IPS-NIHi11 (cell line): ENCODE data around the gene ITFG2.
A peak's percentile ranks its signal among the peaks of the same experiment; 100 is the strongest.

Source experiments
- DNase-seq: peaks from one replicate; pipeline ENCODE4 v3.0.0; 2012; ENCODE audit warnings: mixed read lengths, low spot score

ITFG2 gene

GRCh38 chr12:2832550-2833127 lies 20.2 kb downstream of the ITFG2 start:
- no peak for DNase-seq

GRCh38 chr12:2833327-2833726 lies 20.9 kb downstream of the ITFG2 start:
- no peak for DNase-seq

- DNase-seq = no peak
Measured at GRCh38 chr12:2833810-2834209, 21.3 kb downstream of the ITFG2 start.

- DNase-seq = peak; percentile 69
Measured at GRCh38 chr12:2834581-2835491, 22.4 kb downstream of the ITFG2 start, which contains the start of gene NRIP2. NRIP2 (minus strand) TSS chr12:2835035; CDS start chr12:2834983, 52 bp downstream.

- no peak for DNase-seq
Measured at GRCh38 chr12:2835691-2836403, 23.4 kb downstream of the ITFG2 start.

- no peak for DNase-seq
Measured at GRCh38 chr12:2836574-2836973, 24.1 kb downstream of the ITFG2 start.

GRCh38 chr12:2841056-2841650 lies 28.7 kb downstream of the ITFG2 start:
- no peak for DNase-seq

GRCh38 chr12:2842948-2843347 lies 30.5 kb downstream of the ITFG2 start:
- no peak for DNase-seq

GRCh38 chr12:2844786-2845185 lies 32.3 kb downstream of the ITFG2 start:
- no peak for DNase-seq

- DNase-seq = no peak
Measured at GRCh38 chr12:2845280-2845679, 32.8 kb downstream of the ITFG2 start.

- DNase-seq = no peak
Measured at GRCh38 chr12:2851931-2852330, 39.5 kb downstream of the ITFG2 start.

- peak; percentile 96 for DNase-seq
Measured at GRCh38 chr12:2853626-2854025, 41.2 kb downstream of the ITFG2 start.

GRCh38 chr12:2854669-2855453 lies 42.4 kb downstream of the ITFG2 start:
- no peak for DNase-seq

GRCh38 chr12:2855546-2855945 lies 43.1 kb downstream of the ITFG2 start:
- no peak for DNase-seq

GRCh38 chr12:2856051-2856450 lies 43.6 kb downstream of the ITFG2 start:
- no peak for DNase-seq

- DNase-seq = peak; percentile 72
Measured at GRCh38 chr12:2857021-2857431, 44.6 kb downstream of the ITFG2 start, which contains the start of gene TEX52. TEX52 (minus strand) TSS chr12:2857039; CDS start chr12:2857026, 13 bp downstream.

GRCh38 chr12:2857576-2857975 lies 45.1 kb downstream of the ITFG2 start:
- no peak for DNase-seq

GRCh38 chr12:2858334-2858733 lies 45.9 kb downstream of the ITFG2 start:
- no peak for DNase-seq

- no peak for DNase-seq
Measured at GRCh38 chr12:2858944-2859421, 46.5 kb downstream of the ITFG2 start.

- DNase-seq = no peak
Measured at GRCh38 chr12:2860170-2860569, 47.7 kb downstream of the ITFG2 start.

- DNase-seq = no peak
Measured at GRCh38 chr12:2862876-2863275, 50.4 kb downstream of the ITFG2 start.
